Small intestine (tissue), 7 donors: ENCODE results near the gene DNMT1. TPM values are rescaled to one million over a fixed set of nuclear protein-coding genes. Genes with fewer than 3 reads are reported as not detected.

ENCODE experiments used
- DNase-seq, 2 donors: peaks; one replicate each; pipeline versions ENCODE4 v3.0.0 to v3.0.0-alpha.2; 2013
- FAIRE-seq: peaks from 2 replicates; lab custom pipeline; 2012; peaks lifted over from hg19 to GRCh38; lab: Jason Lieb, UNC
- H3K27ac ChIP-seq, 3 donors: one replicate each; pipeline ENCODE4 v1.5.1; 2013; ENCODE audit warnings: low read length in 2 of 3, mild to moderate bottlenecking in 2 of 3, control low read depth in 1 of 3, inconsistent platforms in 1 of 3, low read depth in 1 of 3, moderate library complexity in 1 of 3
- H3K27me3 ChIP-seq, 3 donors: one replicate each; pipeline ENCODE4 v1.6.1; 2013; ENCODE audit warnings: low read length in 3 of 3, inconsistent platforms in 1 of 3; ENCODE audit not compliant: control insufficient read depth in 3 of 3, insufficient read depth in 3 of 3
- H3K36me3 ChIP-seq, 3 donors: one replicate each; pipeline ENCODE4 v1.6.1; 2013; ENCODE audit warnings: low read length in 3 of 3, inconsistent platforms in 1 of 3, low read depth in 1 of 3, mild to moderate bottlenecking in 1 of 3, moderate library complexity in 1 of 3; ENCODE audit not compliant: control insufficient read depth in 3 of 3, insufficient read depth in 2 of 3
- H3K4me1 ChIP-seq, 3 donors: one replicate each; pipeline ENCODE4 v1.6.1; 2013; ENCODE audit warnings: low read length in 2 of 3, inconsistent platforms in 1 of 3, low read depth in 1 of 3, mild to moderate bottlenecking in 1 of 3, moderate library complexity in 1 of 3; ENCODE audit not compliant: control insufficient read depth in 3 of 3, insufficient read depth in 2 of 3
- H3K4me3 ChIP-seq, 3 donors: one replicate each; pipeline ENCODE4 v1.5.1; 2013; ENCODE audit warnings: low read length in 3 of 3, control low read depth in 1 of 3, inconsistent platforms in 1 of 3, low read depth in 1 of 3, mild to moderate bottlenecking in 1 of 3, moderate library complexity in 1 of 3
- H3K9me3 ChIP-seq, 2 donors: one replicate each; pipeline ENCODE4 v1.6.1; 2013; ENCODE audit warnings: low read depth in 1 of 2, low read length in 1 of 2; ENCODE audit not compliant: control insufficient read depth in 2 of 2, insufficient read depth in 1 of 2
- WGBS, 3 donors: extraction: QIAGEN DNeasy Blood & Tissue Kit; methylation state at CpG; one replicate each; pipeline ENCODE4 v1.1.7; 2013; 5-methylcytosine and 5-hydroxymethylcytosine counted together
- polyA plus RNA-seq, 4 donors: library from polyadenylated mRNA; stranded (reverse) in 3 of 4; unstranded in 1 of 4; fragments of 200-250 nt in 3 of 4; fragments of 120-200 nt in 1 of 4; gene quantifications; one replicate each; pipeline versions ENCODE4 v1.2.1 to v1.2.3, GENCODE V29; 2013
- donor health status: healthy with polysubstance abuse.
- donor health status: control.
- donor health status: control.
- donor health status: Bipolar disorder and iron deficiency.
- donor health status: healthy.

The DNMT1 gene
- polyA plus RNA-seq, 4 donors, result 10.0 to 44.8 (median 22.9) TPM

GRCh38 chr19:10226021-10226375 is 31.2 kb upstream of the DNMT1 start:
- peaks cover 0 to 6% (median 0%) of the 10 kb centered on the region in 3 donors for H3K27me3 ChIP-seq
- H3K4me1 ChIP-seq, result peaks cover 0 to 4% (median 0%) of the 10 kb centered on the region in 3 donors
- H3K27ac ChIP-seq, result peak overlapping the region in 2 of 3 donors; percentile 73 to 74
- no peak overlapping the region for H3K4me3 ChIP-seq
- FAIRE-seq (no peak), DNase-seq (no peak)
- WGBS, 3 donors, result 70 to 76% (median 73%) methylated on average over 6 of the region's 6 CpGs
- no peaks in the 10 kb centered on the region for H3K9me3 ChIP-seq
- H3K36me3 ChIP-seq, result peaks cover 0 to 23% (median 0%) of the 10 kb centered on the region in 3 donors

- FAIRE-seq (no peak), DNase-seq (no peak)
- Histone ChIP-seq H3K36me3 (peaks cover 0 to 24% (median 0%) of the 10 kb centered on the region in 3 donors), H3K27me3 (no peaks in the 10 kb centered on the region), H3K9me3 (no peaks in the 10 kb centered on the region), H3K4me1 (no peaks in the 10 kb centered on the region), H3K4me3 (no peak overlapping the region), H3K27ac (no peak overlapping the region)
- 95 to 97% (median 96%) methylated on average over 23 of the region's 23 CpGs for WGBS, 3 donors
Observed at GRCh38 chr19:10224337-10224736, 29.6 kb upstream of the DNMT1 start.

- Histone ChIP-seq H3K4me3 (no peak overlapping the region), H3K27ac (no peak overlapping the region), H3K4me1 (no peaks in the 10 kb centered on the region), H3K36me3 (peaks cover 0 to 24% (median 0%) of the 10 kb centered on the region in 3 donors), H3K9me3 (no peaks in the 10 kb centered on the region), H3K27me3 (no peaks in the 10 kb centered on the region)
- DNase-seq (no peak), FAIRE-seq (no peak)
- WGBS, 3 donors, result 94 to 95% (median 95%) methylated on average over 28 of the region's 28 CpGs
Observed at GRCh38 chr19:10223488-10224213, 28.9 kb upstream of the DNMT1 start.

- Histone ChIP-seq H3K36me3 (peaks cover 0 to 24% (median 0%) of the 10 kb centered on the region in 3 donors), H3K27me3 (no peaks in the 10 kb centered on the region), H3K4me3 (no peak overlapping the region), H3K4me1 (no peaks in the 10 kb centered on the region), H3K27ac (peak overlapping the region in 1 of 3 donors; percentile 49), H3K9me3 (no peaks in the 10 kb centered on the region)
- WGBS, 3 donors, result 75 to 87% (median 84%) methylated on average over 14 of the region's 14 CpGs
- no peak for DNase-seq
- FAIRE-seq, result no peak
Observed at GRCh38 chr19:10222201-10222890, 27.6 kb upstream of the DNMT1 start.

GRCh38 chr19:10220695-10221094 is 25.9 kb upstream of the DNMT1 start:
- H3K4me1 ChIP-seq, result no peaks in the 10 kb centered on the region
- FAIRE-seq, result no peak
- 81 to 90% (median 84%) methylated on average over 7 of the region's 7 CpGs for WGBS, 3 donors

GRCh38 chr19:10219678-10220077 is 24.9 kb upstream of the DNMT1 start:
- no peak for FAIRE-seq
- Histone ChIP-seq H3K27me3 (no peaks in the 10 kb centered on the region), H3K9me3 (no peaks in the 10 kb centered on the region), H3K27ac (no peak overlapping the region), H3K4me3 (no peak overlapping the region), H3K36me3 (peaks cover 0 to 23% (median 0%) of the 10 kb centered on the region in 3 donors), H3K4me1 (no peaks in the 10 kb centered on the region)
- 22 to 28% (median 23%) methylated on average over 3 of the region's 3 CpGs for WGBS, 3 donors
- DNase-seq, result peak in 1 of 2 donors; percentile 21

More at GRCh38 chr19:10220695-10221094, 25.9 kb upstream of the DNMT1 start:
- Histone ChIP-seq H3K27me3 (no peaks in the 10 kb centered on the region), H3K27ac (peak overlapping the region in 1 of 3 donors; percentile 1), H3K4me3 (no peak overlapping the region), H3K9me3 (no peaks in the 10 kb centered on the region), H3K36me3 (peaks cover 0 to 24% (median 0%) of the 10 kb centered on the region in 3 donors)
- DNase-seq, result no peak

- WGBS, 3 donors, result 82 to 89% (median 84%) methylated on average over 9 of the region's 9 CpGs
- Histone ChIP-seq H3K9me3 (no peaks in the 10 kb centered on the region), H3K27me3 (no peaks in the 10 kb centered on the region), H3K4me3 (no peak overlapping the region), H3K36me3 (peaks cover 0 to 5% (median 0%) of the 10 kb centered on the region in 3 donors), H3K27ac (no peak overlapping the region), H3K4me1 (no peaks in the 10 kb centered on the region)
- FAIRE-seq, result no peak
- no peak for DNase-seq
Observed at GRCh38 chr19:10217085-10217484, 22.3 kb upstream of the DNMT1 start.

- no peak overlapping the region for H3K27ac ChIP-seq
- DNase-seq, result no peak
- 85 to 95% (median 92%) methylated on average over 5 of the region's 5 CpGs for WGBS, 3 donors
- H3K4me3 ChIP-seq, result no peak overlapping the region
- H3K9me3 ChIP-seq, result no peaks in the 10 kb centered on the region
- FAIRE-seq, result no peak
- H3K4me1 ChIP-seq, result no peaks in the 10 kb centered on the region
- no peaks in the 10 kb centered on the region for H3K27me3 ChIP-seq
- H3K36me3 ChIP-seq, result no peaks in the 10 kb centered on the region
Observed at GRCh38 chr19:10214784-10215183, 20.0 kb upstream of the DNMT1 start.
